ENCODE measurements around the gene TREM2. TPM values are rescaled to one million over a fixed set of nuclear protein-coding genes. Genes with fewer than 3 reads are reported as not detected.
"Not testable (repeated sequence)": the region's sequence is repeated elsewhere in the genome, so short reads cannot be mapped to it uniquely, and the experiment has no call there.

The TREM2 gene
- total RNA-seq, 2 donors from 2014 or later = 3.6 TPM

GRCh38 chr6:41119508-41119907 is 43.4 kb downstream of the TREM2 start:
- no peak for DNase-seq
- peaks cover 4% of the 10 kb centered on the region for H3K4me1 ChIP-seq
- H3K27ac ChIP-seq = no peak overlapping the region
- TF ChIP-seq POLR2A (IDR thresholded peaks at IDR 0.05) (no peak), CTCF (IDR thresholded peaks at IDR 0.05) (no peak)
- intact Hi-C loops (cut with DNase I) = no loop called here
- ATAC-seq = no peak
- H3K27me3 ChIP-seq = no peaks in the 10 kb centered on the region
- no peaks in the 10 kb centered on the region for H3K9me3 ChIP-seq
- WGBS, 2 donors = 55 to 69% methylated on average over 1 of the region's 1 CpG
- H3K36me3 ChIP-seq (replicated peaks in 1 of 2; ENCODE audit: insufficient read depth in 1 of 2, low read depth in 2 of 2) = no peaks in the 10 kb centered on the region
- no peak overlapping the region for H3K4me3 ChIP-seq

GRCh38 chr6:41115027-41115426 is 47.9 kb downstream of the TREM2 start:
- H3K27me3 ChIP-seq; intact Hi-C loops (cut with DNase I); DNase-seq; H3K27ac ChIP-seq; ATAC-seq; H3K4me3 ChIP-seq; H3K4me1 ChIP-seq; H3K36me3 ChIP-seq (replicated peaks in 1 of 2; ENCODE audit: insufficient read depth in 1 of 2, low read depth in 2 of 2); H3K9me3 ChIP-seq: not testable (repeated sequence)
- 83 to 92% methylated on average over 2 of the region's 2 CpGs for WGBS, 2 donors

GRCh38 chr6:41111017-41111416 is 51.9 kb downstream of the TREM2 start:
- Histone ChIP-seq H3K27ac (no peak overlapping the region), H3K36me3 (replicated peaks in 1 of 2; ENCODE audit: insufficient read depth in 1 of 2, low read depth in 2 of 2) (peaks cover 0 to 1% of the 10 kb centered on the region in 2 donors), H3K27me3 (no peaks in the 10 kb centered on the region), H3K9me3 (no peaks in the 10 kb centered on the region), H3K4me1 (no peaks in the 10 kb centered on the region), H3K4me3 (no peak overlapping the region)
- 78 to 82% methylated on average over 3 of the region's 3 CpGs for WGBS, 2 donors
- ATAC-seq = no peak
- no peak for DNase-seq
- intact Hi-C loops (cut with DNase I) = no loop called here
- TF ChIP-seq POLR2A (IDR thresholded peaks at IDR 0.05) = no peak
- TF ChIP-seq CTCF (IDR thresholded peaks at IDR 0.05) = no peak

Other genes starting within 250 kb of the TREM2 start
- gene UNC5CL, start 123.9 kb downstream of the TREM2 start, total RNA-seq = 10 to 100 TPM; 17.4 to 30.3 TPM
- gene TSPO2, start 120.6 kb downstream of the TREM2 start, total RNA-seq = not detected
- gene APOBEC2, start 109.9 kb downstream of the TREM2 start, total RNA-seq = 1 to 10 TPM; 2.3 to 4.0 TPM
- 10 to 100 TPM; 15.0 to 27.4 TPM for gene OARD1, start 90.8 kb downstream of the TREM2 start, total RNA-seq
- 10 to 100 TPM in 1 of 2 donors, 1 to 10 TPM in 1; 8.6 to 10.4 TPM for gene NFYA, start 90.1 kb downstream of the TREM2 start, total RNA-seq
- not detected for gene TREML1, start 8.8 kb downstream of the TREM2 start, total RNA-seq
- not detected for gene TREML2, start 38.0 kb upstream of the TREM2 start, total RNA-seq
- not detected for gene TREML4, start 65.2 kb upstream of the TREM2 start, total RNA-seq
- gene TREM1, start 123.6 kb upstream of the TREM2 start, total RNA-seq = not detected
- gene NCR2, start 172.5 kb upstream of the TREM2 start, total RNA-seq = not detected

Data from body of pancreas (tissue), 4 donors.